HG03108 (cell line): ENCODE measurements around the gene GRM4.

ENCODE experiments used
- ATAC-seq: cut with Tn5 transposase; IDR thresholded peaks from one replicate; pipeline ENCODE4 v1.9.1; 2021; ENCODE audit warnings: moderate library complexity; ENCODE audit not compliant: unreplicated experiment

Gene GRM4

GRCh38 chr6:34110610-34111009 lies 35.3 kb downstream of the GRM4 start:
- ATAC-seq: no peak

GRCh38 chr6:34108176-34108575 lies 37.7 kb downstream of the GRM4 start:
- no peak for ATAC-seq

GRCh38 chr6:34106900-34107299 lies 39.0 kb downstream of the GRM4 start:
- no peak for ATAC-seq

GRCh38 chr6:34106421-34106820 lies 39.5 kb downstream of the GRM4 start:
- ATAC-seq: no peak

- ATAC-seq: no peak
Observed at GRCh38 chr6:34104628-34105027, 41.3 kb downstream of the GRM4 start.

- no peak for ATAC-seq
Observed at GRCh38 chr6:34104186-34104585, 41.7 kb downstream of the GRM4 start.

GRCh38 chr6:34103321-34103720 lies 42.6 kb downstream of the GRM4 start:
- no peak for ATAC-seq

- no peak for ATAC-seq
Observed at GRCh38 chr6:34102696-34103095, 43.2 kb downstream of the GRM4 start.

GRCh38 chr6:34102099-34102656 lies 43.7 kb downstream of the GRM4 start:
- ATAC-seq: no peak

- no peak for ATAC-seq
Observed at GRCh38 chr6:34100788-34101187, 45.1 kb downstream of the GRM4 start.

GRCh38 chr6:34099878-34100277 lies 46.0 kb downstream of the GRM4 start:
- ATAC-seq: no peak

- ATAC-seq: no peak
Observed at GRCh38 chr6:34098045-34098936, 47.6 kb downstream of the GRM4 start.

GRCh38 chr6:34096814-34097213 lies 49.1 kb downstream of the GRM4 start:
- no peak for ATAC-seq

- ATAC-seq: no peak
Observed at GRCh38 chr6:34096193-34096592, 49.7 kb downstream of the GRM4 start.

GRCh38 chr6:34095741-34096140 lies 50.1 kb downstream of the GRM4 start:
- ATAC-seq: no peak

GRCh38 chr6:34095136-34095505 lies 50.8 kb downstream of the GRM4 start:
- no peak for ATAC-seq

- no peak for ATAC-seq
Observed at GRCh38 chr6:34094474-34095135, 51.3 kb downstream of the GRM4 start.

- no peak for ATAC-seq
Observed at GRCh38 chr6:34093854-34094430, 51.9 kb downstream of the GRM4 start.

GRCh38 chr6:34093206-34093605 lies 52.7 kb downstream of the GRM4 start:
- ATAC-seq: no peak

GRCh38 chr6:34092631-34093030 lies 53.3 kb downstream of the GRM4 start:
- no peak for ATAC-seq

- ATAC-seq: no peak
Observed at GRCh38 chr6:34090935-34091334, 55.0 kb downstream of the GRM4 start.

- no peak for ATAC-seq
Observed at GRCh38 chr6:34090529-34090928, 55.4 kb downstream of the GRM4 start.
